Large intestine (tissue), 3 donors: ENCODE data around the gene MEIOB. TPM values are rescaled to one million over a fixed set of nuclear protein-coding genes. Genes with fewer than 3 reads are reported as not detected.

Experiments used
- DNase-seq, 2 donors: peaks; one replicate each; pipeline versions ENCODE4 v3.0.0 to v3.0.0-alpha.2; 2013
- H3K27ac ChIP-seq: one replicate; pipeline ENCODE4 v1.5.1; 2013; ENCODE audit warnings: low read length
- H3K27me3 ChIP-seq: 2 replicates; pipeline ENCODE4 v1.6.1; 2013; ENCODE audit warnings: low read length; ENCODE audit not compliant: control insufficient read depth, insufficient read depth
- H3K36me3 ChIP-seq: 2 replicates; pipeline ENCODE4 v1.6.1; 2013; ENCODE audit warnings: low read length; ENCODE audit not compliant: control insufficient read depth, insufficient read depth
- H3K4me1 ChIP-seq: one replicate; pipeline ENCODE4 v1.6.1; 2013; ENCODE audit warnings: low read length; ENCODE audit not compliant: control insufficient read depth, insufficient read depth
- H3K4me3 ChIP-seq: one replicate; pipeline ENCODE4 v1.5.1; 2013; ENCODE audit warnings: low read length
- H3K9me3 ChIP-seq: one replicate; pipeline ENCODE4 v1.6.1; 2013; ENCODE audit warnings: mild to moderate bottlenecking, low read depth, low read length, moderate library complexity; ENCODE audit not compliant: control insufficient read depth
- WGBS: methylation state at CpG from one replicate; pipeline ENCODE4 v1.1.5; 2013; ENCODE audit warnings: low lambda C conversion rate; ENCODE audit not compliant: insufficient coverage; 5-methylcytosine and 5-hydroxymethylcytosine counted together
- polyA plus RNA-seq: library from polyadenylated mRNA; unstranded; fragments of 120-200 nt; gene quantifications from one replicate; pipeline ENCODE4 v1.2.1, GENCODE V29; 2013

Gene MEIOB
- polyA plus RNA-seq, 1 donor: 0.54 TPM

GRCh38 chr16:1788095-1788707 is 83.8 kb downstream of the MEIOB start:
- no peaks in the 10 kb centered on the region for H3K27me3 ChIP-seq
- H3K4me1 ChIP-seq: peaks cover 4% of the 10 kb centered on the region
- H3K36me3 ChIP-seq: peaks cover 54% of the 10 kb centered on the region
- peaks cover 26% of the 10 kb centered on the region for H3K9me3 ChIP-seq
- H3K4me3 ChIP-seq: no peak overlapping the region
- no CpG with 5 or more reads among the region's 38 CpGs for WGBS
- H3K27ac ChIP-seq: no peak overlapping the region
- no peak for DNase-seq

GRCh38 chr16:1787322-1788094 is 84.5 kb downstream of the MEIOB start:
- Histone ChIP-seq H3K27me3 (no peaks in the 10 kb centered on the region), H3K27ac (no peak overlapping the region), H3K4me3 (no peak overlapping the region), H3K36me3 (peaks cover 54% of the 10 kb centered on the region), H3K9me3 (peaks cover 26% of the 10 kb centered on the region), H3K4me1 (peaks cover 4% of the 10 kb centered on the region)
- WGBS: no CpG with 5 or more reads among the region's 44 CpGs
- DNase-seq: no peak

DNA sequence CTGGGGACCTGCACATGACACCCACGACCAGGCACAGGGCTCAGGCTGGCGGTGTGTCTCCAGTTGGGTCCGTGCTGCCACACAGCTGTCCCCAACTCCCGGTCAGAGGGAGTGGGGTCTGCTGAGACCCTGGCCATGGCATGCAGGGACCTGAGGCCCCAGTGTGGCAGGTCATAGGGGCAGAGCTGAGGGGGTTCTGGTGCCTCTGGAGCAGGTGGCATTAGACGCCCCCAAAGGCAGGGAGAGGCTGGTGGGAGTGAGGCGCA is 85.0 kb downstream of the MEIOB start:
- Histone ChIP-seq H3K4me1 (peaks cover 4% of the 10 kb centered on the region), H3K27me3 (no peaks in the 10 kb centered on the region), H3K9me3 (peaks cover 21% of the 10 kb centered on the region), H3K27ac (no peak overlapping the region), H3K36me3 (peaks cover 54% of the 10 kb centered on the region), H3K4me3 (no peak overlapping the region)
- no CpG with 5 or more reads among the region's 6 CpGs for WGBS
- DNase-seq: no peak

DNA sequence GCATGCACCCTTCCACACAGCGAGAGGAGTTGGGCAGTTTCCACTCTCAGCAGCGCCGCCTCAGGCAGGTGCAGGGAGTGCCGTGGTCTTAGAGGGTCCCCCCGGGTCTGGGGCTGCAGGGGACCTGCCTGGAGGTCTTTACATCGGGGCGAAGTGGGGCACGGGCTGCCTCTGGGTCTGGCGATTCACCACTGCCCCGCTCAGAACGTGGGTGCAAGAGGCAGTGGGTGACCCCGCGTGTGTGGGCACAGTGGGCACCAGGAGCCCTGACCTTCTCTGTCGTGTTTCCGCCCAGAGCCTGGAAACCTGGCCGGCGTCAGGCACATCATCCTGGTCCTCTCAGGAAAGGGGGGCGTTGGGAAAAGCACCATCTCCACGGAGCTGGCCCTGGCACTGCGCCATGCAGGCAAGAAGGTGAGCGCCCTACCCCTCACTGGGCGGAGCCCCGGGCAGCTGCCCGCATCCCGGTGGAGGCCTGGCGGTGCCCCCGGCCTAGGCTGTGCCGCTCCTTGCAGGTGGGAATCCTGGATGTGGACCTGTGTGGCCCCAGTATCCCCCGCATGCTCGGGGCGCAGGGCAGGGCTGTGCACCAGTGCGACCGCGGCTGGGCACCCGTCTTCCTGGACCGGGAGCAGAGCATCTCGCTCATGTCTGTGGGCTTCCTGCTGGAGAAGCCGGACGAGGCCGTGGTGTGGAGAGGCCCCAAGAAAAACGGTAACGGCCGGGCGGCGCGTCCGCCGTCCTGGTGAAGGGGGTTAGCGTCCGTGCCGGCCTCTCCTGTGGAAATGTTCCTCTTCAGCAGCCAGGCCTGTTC is 85.5 kb downstream of the MEIOB start:
- Histone ChIP-seq H3K27me3 (no peaks in the 10 kb centered on the region), H3K4me1 (peaks cover 6% of the 10 kb centered on the region), H3K27ac (no peak overlapping the region), H3K4me3 (no peak overlapping the region), H3K9me3 (peaks cover 16% of the 10 kb centered on the region), H3K36me3 (peaks cover 52% of the 10 kb centered on the region)
- WGBS: no CpG with 5 or more reads among the region's 51 CpGs
- no peak for DNase-seq

DNA sequence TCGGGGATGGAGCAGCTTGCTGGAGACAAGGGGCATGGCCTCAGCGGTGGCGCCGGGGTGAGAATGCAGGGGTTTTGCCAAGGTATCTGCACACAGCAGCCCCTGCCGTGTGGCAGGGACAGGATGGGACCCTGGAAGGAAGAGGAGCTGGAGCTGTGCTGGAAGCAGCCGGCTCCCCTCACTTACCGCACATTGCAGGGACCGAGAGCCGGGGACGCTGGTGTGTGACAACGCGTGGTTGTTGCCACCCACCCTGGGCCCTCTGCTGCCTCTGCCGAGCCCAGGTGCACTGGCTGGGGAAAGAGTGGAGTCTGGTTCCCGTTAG is 86.2 kb downstream of the MEIOB start:
- no peak overlapping the region for H3K4me3 ChIP-seq
- H3K27me3 ChIP-seq: no peaks in the 10 kb centered on the region
- H3K27ac ChIP-seq: no peak overlapping the region
- whole genome bisulfite sequencing: no CpG with 5 or more reads among the region's 14 CpGs
- DNase-seq: no peak
- peaks cover 12% of the 10 kb centered on the region for H3K4me1 ChIP-seq
- peaks cover 50% of the 10 kb centered on the region for H3K36me3 ChIP-seq
- H3K9me3 ChIP-seq: peaks cover 9% of the 10 kb centered on the region

DNA sequence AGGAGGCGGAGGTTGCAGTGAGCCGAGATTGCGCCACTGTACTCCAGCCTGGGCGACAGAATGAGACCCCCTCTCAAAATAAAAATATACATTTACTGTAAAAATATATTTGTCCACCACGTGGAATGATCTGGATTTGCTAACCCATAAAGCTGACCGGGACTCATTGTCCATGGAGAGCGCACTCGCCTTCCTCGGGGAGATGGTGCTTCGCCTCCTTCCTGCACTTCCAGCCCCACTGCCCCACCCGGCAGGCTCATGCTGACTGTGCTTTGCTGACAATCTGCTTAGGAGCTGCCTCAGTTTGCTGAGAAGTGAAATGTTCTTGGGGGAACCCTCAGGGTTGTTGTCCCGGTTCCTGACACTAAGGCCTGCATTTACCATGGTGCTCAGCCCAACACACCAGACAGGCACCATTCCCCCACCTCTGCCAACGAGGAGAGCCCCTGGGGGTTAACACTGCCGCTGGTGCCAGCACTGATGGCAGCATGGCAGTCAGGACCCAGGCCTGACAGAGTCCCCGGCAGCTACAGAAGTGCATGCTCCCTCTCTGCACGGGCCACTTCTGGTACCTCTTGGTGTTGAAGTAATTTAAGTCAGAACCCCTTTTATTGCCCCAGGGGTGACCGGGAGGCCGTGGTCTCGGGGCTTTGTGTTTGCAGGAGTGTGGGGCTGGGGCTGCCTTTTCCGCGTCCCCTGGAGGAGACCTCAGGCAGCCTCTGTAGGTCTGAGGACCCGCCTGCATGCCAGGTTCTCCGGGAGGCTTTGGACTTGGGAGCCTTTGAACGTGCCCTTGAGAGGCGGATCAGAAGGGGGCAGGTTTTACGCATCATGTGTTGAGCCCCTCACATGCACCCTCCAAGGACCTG is 86.8 kb downstream of the MEIOB start:
- no CpG with 5 or more reads among the region's 26 CpGs for WGBS
- no peak overlapping the region for H3K27ac ChIP-seq
- no peak for DNase-seq
- H3K4me3 ChIP-seq: no peak overlapping the region
- H3K36me3 ChIP-seq: peaks cover 51% of the 10 kb centered on the region
- H3K4me1 ChIP-seq: peaks cover 16% of the 10 kb centered on the region
- no peaks in the 10 kb centered on the region for H3K27me3 ChIP-seq
- peaks cover 5% of the 10 kb centered on the region for H3K9me3 ChIP-seq

Other genes starting within 250 kb of the MEIOB start
- gene JPT2, start 193.9 kb downstream of the MEIOB start, polyA plus RNA-seq: 52.2 TPM
- gene MAPK8IP3, start 166.0 kb downstream of the MEIOB start, polyA plus RNA-seq: 67.8 TPM
- 57.7 TPM for gene NME3, start 100.6 kb downstream of the MEIOB start, polyA plus RNA-seq
- 12.2 TPM for gene EME2, start 99.4 kb downstream of the MEIOB start, polyA plus RNA-seq
- 82.8 TPM for gene MRPS34, start 99.0 kb downstream of the MEIOB start, polyA plus RNA-seq
- 36.5 TPM for gene SPSB3, start 89.6 kb downstream of the MEIOB start, polyA plus RNA-seq
- 39.4 TPM for gene NUBP2, start 89.2 kb downstream of the MEIOB start, polyA plus RNA-seq
- gene IGFALS, start 78.5 kb downstream of the MEIOB start, polyA plus RNA-seq: 8.3 TPM
- gene HAGH, start 45.3 kb downstream of the MEIOB start, polyA plus RNA-seq: 55.5 TPM
- gene FAHD1, start 45.0 kb downstream of the MEIOB start, polyA plus RNA-seq: 49.6 TPM
- gene HS3ST6, start 46.3 kb upstream of the MEIOB start, polyA plus RNA-seq: 0.04 TPM
- 38.8 TPM for gene MSRB1, start 71.0 kb upstream of the MEIOB start, polyA plus RNA-seq
- gene RPL3L, start 82.5 kb upstream of the MEIOB start, polyA plus RNA-seq: 0.22 TPM
- 128 TPM for gene NDUFB10, start 87.4 kb upstream of the MEIOB start, polyA plus RNA-seq
- gene RPS2, start 92.7 kb upstream of the MEIOB start, polyA plus RNA-seq: 3,022 TPM
- gene RNF151, start 94.7 kb upstream of the MEIOB start, polyA plus RNA-seq: 0.09 TPM
- gene TBL3, start 99.9 kb upstream of the MEIOB start, polyA plus RNA-seq: 32.9 TPM
- gene NOXO1, start 109.3 kb upstream of the MEIOB start, polyA plus RNA-seq: 2.8 TPM
- gene GFER, start 112.0 kb upstream of the MEIOB start, polyA plus RNA-seq: 48.5 TPM
- 4.2 TPM for gene SYNGR3, start 117.8 kb upstream of the MEIOB start, polyA plus RNA-seq
- gene ZNF598, start 137.7 kb upstream of the MEIOB start, polyA plus RNA-seq: 28.9 TPM
- gene NPW, start 147.6 kb upstream of the MEIOB start, polyA plus RNA-seq: 4.4 TPM
- 32.3 TPM for gene NHERF2, start 154.7 kb upstream of the MEIOB start, polyA plus RNA-seq
- gene NTHL1, start 175.7 kb upstream of the MEIOB start, polyA plus RNA-seq: 15.6 TPM
- 85.9 TPM for gene TSC2, start 175.8 kb upstream of the MEIOB start, polyA plus RNA-seq